ENCODE measurements around the gene PSPH.
A peak's percentile ranks its signal among the peaks of the same experiment; 100 is the strongest.
"Not testable (repeated sequence)": the region's sequence is repeated elsewhere in the genome, so short reads cannot be mapped to it uniquely, and the experiment has no call there.

Gene PSPH

DNA sequence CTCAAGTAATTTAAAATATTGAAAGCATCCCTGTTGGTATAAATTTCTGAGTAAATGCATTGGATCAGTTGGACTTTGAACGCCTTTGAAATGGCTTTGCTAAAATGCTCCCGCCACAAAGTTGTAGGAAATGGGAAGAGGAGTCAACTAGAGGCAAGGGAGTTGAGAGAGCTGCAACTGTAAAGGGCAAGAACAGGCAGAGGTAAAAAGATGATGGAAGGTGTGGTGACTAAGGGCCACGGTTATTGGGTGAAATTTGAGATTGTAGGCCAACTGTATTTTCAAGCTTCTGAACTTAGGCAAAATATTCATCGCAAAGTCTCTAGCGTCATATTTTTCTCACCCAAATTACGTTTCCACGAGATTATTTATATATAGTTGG lies 12.2 kb upstream of the PSPH start:
- no peak for FAIRE-seq
- no peak for DNase-seq (ENCODE audit: low spot score)

DNA sequence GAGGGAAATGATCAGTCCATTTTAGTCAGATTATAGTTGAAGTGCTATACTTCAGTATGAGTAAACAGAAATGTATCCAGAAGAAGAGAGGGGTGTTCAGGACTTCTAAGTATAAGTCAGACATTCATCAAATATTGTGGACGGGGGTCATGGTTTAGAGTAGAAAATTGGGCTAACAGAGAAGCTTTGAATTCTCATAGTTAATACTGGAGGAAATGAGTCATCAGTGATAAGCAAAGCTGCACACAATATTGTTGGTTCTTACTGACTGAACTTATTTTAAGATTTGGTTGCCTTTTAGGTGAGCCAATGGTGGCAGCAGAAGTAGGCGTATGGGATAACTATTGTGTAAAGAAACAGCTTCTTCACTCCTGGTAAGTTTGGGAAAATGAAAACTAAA lies 11.1 kb upstream of the PSPH start:
- no peak for DNase-seq (ENCODE audit: low spot score)
- no peak for FAIRE-seq

DNA sequence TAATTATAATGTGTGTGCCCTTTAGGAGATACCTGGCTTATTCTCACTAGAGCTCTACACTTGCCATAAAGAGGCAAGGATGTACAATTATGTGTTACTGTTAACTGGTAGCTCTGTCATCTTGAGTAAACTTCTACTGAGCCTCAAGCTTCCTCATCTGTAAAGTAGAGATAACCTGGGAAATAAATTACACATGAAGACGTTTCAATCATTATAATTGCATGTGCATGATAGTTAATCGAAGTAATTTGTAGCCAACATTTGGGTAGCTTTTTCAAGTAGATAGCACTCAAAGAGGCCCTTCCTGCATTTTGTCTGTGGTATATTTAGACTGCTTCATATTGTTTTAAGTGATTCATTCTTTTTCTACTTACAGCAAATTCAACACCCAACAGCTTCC lies 2.7 kb upstream of the PSPH start:
- DNase-seq (ENCODE audit: low spot score): no peak
- FAIRE-seq: no peak

DNA sequence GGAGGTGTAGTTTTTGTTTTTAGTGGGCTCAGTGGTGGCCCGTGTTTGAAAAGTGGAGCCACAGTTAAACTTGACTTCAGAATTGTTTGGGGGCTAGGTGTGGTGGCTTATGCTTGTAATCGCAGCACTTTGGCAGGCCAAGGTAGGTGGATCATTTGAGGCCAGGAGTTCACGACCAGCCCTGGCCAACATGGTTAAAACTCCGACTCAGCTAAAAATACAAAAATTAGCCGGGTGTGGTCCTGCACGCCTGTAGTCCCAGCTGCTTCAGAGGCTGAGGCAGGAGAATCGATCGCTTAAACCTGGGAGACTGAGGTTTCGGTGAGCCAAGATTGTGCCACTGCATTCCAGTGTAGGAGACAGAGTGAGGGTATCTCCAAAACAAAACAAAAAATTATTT lies 2.1 kb upstream of the PSPH start:
- no peak for DNase-seq (ENCODE audit: low spot score)
- no peak for FAIRE-seq

DNA sequence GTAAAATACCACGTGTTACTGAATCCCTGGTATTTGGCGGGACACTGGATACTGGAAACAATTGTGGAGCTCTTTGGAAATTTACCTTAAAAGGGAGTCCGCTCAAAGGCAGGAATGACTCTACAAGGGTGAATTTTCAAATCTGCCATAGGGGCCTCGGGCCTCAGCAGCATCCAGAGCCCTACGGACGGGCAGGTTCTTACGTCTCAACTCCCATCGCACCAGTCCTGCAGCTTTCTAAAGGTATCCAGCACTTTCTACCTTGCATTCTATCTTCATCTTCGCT lies 248 bp downstream of the PSPH start:
- FAIRE-seq (no peak), DNase-seq (ENCODE audit: low spot score) (no peak)

DNA sequence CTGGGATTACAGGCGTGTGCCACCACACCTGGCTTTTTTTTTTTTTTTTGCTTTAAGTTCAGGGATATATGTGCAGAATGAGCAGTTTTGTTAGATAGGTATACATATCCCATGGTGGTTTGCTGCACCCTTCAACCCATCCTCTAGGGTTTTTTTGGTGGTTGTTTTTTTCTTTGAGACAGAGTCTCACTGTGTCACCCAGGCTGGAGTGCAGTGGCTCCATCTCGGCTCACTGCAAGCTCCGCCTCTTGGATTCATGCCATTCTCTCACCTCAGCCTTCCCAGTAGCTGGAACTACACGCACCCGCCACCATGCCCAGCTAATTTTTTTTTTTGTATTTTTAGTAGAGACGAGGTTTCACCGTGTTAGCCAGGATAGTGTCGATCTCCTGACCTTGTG lies 2.5 kb downstream of the PSPH start:
- not testable (repeated sequence) for FAIRE-seq; DNase-seq (ENCODE audit: low spot score)

DNA sequence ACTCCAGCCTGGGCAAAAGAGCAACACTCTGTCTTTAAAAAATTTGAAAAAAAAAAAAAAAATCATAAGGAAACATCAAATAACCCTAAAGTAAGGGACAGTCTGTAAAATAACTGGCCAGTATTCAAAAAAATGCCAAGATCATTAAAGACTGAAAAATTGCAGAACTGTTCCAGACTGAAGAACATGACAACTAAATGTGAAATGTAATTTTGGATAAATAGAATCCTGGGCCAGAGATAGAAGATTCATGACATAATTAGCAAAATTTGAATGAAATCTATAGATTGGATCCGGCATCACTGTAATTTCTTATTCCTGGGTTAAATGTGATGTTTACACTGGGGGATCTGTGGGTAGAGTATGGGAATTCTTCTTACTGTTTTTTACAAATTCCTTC lies 3.0 kb downstream of the PSPH start:
- FAIRE-seq (no peak), DNase-seq (ENCODE audit: low spot score) (no peak)

DNA sequence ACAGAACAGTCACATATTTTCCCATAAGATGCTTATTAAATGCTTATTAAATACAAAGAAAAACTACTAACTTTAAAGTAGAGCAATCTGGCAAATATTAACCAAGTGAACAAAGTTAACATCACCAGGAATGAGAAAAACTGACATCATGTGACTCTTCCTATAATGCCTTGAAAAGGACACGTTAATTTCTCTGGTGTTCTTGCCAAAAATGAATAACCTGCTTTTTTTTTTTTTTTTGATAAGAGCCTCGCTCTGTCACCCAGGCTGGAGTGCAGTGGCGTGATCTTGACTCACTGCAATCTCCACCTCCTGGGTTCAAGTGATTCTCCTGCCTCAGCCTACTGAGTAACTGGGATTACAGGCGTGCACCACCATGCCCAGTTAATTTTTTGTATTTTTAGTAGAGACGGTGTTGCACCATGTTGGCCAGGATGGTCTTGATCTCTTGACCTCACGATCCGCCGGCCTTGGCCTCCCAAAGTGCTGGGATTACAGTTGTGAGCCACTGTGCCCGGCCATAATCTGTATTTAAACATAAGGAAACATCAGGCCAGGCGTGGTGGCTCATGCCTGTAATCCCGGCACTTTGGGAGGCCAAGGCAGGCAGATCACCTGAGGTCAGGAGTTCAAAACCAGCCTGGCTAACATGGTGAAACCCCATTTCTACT lies 3.7 kb downstream of the PSPH start:
- not testable (repeated sequence) for FAIRE-seq; DNase-seq (ENCODE audit: low spot score)

DNA sequence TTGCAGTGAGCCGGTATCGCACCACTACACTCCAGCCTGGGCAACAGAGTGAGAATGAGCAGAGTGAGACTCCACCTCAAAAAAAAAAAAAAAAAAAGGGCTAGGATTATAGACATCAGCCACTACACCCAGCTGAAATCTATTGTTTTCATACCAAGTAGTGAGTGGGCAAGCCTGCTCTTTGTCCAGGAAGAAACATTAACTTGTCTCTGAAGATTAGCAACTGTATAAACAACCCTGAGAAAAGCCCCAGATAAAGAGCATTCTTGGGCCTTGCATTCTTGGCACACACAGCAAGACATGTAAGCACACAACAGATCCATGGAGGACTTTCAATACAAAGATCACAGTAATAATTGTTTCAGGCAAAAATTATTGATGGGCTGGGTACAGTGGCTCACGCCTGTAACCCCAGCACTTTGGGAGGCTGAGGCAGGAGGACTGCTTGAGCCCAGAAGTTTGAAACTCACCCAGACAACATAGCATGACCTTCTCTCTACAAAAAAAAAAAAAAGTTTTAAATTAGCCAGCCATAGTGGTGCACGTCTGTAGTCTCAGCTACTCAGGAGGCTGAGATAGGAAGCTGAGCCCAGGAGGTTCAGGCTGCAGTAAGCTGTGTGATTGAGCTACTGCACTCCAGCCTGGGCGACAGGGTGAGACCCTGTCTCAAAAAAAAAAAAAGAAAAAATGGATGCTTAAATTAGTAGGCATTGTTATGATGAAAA lies 4.4 kb downstream of the PSPH start:
- no peak for DNase-seq (ENCODE audit: low spot score)
- FAIRE-seq: no peak

DNA sequence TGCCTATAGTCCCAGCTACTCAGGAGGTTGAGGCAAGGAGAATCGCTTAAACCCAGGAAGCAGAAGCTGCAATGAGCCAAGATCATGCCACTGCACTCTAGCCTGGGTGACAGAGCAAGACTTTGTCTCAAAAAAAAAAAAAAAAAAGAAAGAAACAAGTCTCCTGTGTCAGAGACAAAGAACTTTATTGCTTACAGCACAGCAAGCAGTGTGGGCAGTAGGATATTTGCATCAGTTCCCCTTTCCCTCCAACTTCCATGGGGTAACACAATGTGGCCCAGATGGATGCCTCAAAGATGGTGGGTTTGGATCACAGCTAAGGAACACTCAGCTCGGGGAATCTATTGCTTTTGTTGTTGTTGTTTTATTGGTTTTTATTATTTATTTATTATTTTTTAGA lies 5.5 kb downstream of the PSPH start:
- FAIRE-seq; DNase-seq (ENCODE audit: low spot score): not testable (repeated sequence)

DNA sequence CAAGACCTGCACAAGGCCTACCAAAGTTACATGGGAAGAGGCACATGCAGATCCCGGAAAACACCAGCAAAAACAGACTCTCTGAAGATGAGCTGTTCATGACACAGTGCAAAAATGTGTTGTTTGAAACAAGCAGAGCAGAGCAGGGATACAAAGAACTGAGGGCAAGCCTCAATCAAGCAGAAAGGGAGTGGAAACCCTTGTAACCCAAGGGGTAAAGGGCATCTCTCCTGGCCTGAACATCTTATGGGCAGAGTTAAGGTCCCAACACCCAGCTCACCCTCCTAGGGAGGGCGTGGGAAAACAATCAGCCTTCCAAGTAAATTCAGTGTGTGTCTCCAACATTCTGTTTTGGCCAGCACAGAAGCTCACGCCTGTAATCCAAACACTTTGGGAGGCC lies 10.5 kb downstream of the PSPH start:
- no peak for FAIRE-seq
- no peak for DNase-seq (ENCODE audit: low spot score)

DNA sequence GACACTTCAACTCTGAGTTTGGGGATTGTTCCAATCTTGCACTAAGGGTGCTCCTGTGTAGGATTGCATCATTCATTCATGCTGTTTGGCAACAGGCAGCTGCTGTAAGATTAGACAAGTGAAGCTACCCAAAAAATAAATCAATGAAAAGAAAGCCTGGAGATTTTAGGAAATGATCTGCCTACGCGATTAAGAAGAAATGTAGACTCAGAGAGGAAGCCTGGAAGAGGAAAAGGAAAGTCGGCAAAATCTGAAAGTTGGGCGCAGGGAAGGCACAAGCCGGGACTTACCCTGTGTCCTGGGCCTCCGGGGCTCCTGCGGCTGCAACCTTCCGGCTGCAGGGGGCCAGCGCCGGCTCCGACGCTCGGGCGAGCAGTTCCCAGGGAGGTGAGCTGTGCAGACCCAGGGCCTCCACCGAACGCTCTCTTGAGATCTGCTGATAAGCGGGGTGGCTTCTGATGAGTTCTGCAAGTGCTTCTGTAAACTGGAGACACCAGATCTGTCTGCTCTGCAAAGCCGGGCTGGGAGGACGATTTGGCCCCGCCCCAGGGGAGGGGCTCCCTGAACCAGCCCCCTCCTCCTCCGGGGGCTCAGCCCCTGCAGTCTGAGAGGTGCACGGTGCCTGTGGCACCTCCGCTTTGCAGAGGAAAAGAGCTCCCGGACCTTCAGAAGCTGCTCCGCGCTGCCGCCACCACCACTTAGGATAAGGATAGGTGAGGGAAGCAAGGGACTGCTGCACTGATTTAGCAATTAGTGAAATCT lies 17.4 kb downstream of the PSPH start:
- no peak for FAIRE-seq
- DNase-seq (ENCODE audit: low spot score): peak; percentile 91

DNA sequence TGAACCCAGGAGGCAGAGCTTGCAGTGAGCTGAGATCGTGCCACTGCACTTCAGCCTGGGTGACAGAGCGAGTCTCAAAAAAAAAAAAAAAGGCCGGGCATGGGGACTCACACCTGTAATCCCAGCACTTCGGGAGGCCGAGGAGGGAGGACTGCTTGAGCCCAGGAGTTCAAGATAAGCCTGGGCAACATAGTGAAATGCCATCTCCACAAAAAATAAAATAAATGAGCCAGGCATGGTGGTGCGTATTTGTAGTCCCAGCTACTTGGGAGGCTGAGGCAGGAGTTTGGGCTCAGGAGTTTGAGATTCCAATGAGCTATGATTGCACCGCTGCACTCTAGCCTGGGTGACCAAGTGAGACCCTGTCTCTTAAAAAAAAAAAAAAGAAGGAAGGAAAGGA lies 18.7 kb downstream of the PSPH start:
- FAIRE-seq: not testable (repeated sequence)

DNA sequence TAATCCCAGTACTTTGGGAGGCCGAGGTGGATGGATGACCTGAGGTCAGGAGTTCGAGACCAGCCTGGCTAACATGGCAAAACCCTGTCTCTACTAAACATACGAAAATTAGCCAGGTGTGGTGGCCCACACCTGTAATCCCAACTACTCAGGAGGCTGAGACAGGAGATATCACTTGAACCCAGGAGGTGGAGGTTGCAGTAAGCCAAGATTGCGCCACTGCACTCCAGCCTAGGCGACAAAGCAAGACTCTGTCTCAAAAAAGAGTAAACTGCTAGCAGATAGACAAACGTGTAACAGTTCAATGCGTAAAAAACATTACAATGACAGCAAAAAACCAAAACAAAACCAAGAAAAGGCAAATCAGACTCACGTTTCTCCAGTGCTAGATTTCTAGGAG lies 19.7 kb downstream of the PSPH start:
- not testable (repeated sequence) for DNase-seq (ENCODE audit: low spot score); FAIRE-seq

More for the DNA sequence above, 18.7 kb downstream of the PSPH start:
- not testable (repeated sequence) for DNase-seq (ENCODE audit: low spot score)

DNA sequence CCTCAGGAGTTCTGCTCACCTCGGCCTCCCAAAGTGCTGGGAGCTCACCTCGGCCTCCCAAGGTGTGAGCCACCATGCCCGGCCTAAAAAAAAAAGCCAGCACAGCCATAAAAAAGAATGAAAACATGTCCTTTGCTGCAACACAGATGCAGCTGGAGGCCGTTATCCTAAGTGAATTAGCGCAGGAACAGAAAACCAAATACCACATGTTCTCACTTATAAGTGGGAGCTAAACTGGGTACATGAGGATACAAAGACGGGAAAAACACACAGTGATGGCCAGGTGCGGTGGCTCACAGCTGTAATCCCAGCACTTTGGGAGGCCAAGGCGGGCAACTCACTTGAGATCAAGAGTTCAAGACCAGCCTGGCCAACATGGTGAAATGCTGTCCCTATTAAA lies 20.9 kb downstream of the PSPH start:
- no peak for FAIRE-seq

DNA sequence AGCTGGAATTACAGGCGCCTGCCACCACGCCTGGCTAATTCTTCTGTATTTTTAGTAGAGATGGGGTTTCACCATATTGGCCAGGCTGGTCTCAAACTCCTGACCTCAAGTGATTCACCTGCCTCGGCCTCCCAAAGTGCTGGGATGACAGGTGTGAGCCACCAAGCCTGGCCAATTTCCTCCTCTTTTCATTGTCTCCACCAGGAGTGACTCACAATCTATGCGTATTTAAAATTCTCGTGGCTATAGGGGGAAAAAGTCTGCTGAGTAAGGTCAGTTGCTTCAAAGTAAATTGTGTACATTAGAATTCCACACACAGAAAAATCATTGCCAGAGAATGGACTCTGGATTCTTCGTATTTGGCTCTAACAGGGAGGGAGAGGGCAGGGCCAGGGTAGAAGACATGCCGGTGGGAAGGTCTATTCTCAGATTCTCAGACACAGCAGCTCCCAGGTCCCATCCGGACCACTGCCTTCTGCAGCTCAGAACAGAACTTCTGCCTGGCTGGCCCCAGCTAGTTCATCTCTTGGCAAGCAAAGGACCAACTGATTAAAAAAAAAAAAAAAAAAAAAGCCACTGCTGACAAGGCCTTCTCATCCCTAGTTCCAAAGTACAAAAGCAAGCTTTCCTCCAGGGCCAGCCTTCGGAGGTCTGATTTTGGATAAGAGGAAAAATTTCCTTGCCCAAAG lies 22.2 kb downstream of the PSPH start:
- FAIRE-seq (no peak), DNase-seq (ENCODE audit: low spot score) (no peak)

More for the DNA sequence above, 20.9 kb downstream of the PSPH start:
- no peak for DNase-seq (ENCODE audit: low spot score)

DNA sequence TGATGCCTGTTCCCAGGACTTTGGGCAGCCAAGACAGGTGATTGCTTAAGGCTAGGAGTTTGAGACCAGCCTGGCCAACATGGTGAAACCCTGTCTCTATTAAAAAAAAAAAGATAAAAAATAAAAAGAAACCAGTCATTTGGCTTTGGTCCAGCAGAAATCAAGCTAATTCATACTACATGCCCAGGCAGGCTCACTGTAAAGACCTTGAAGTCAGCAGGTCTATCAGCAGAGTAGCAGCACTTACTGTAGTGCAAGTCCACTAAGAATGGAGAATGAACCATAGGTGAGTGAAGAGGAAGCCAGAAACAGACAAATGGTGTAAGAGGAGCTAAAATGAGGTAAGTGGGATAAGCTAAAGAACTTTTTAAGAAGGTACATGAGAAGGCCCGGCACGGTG lies 24.7 kb downstream of the PSPH start:
- DNase-seq (ENCODE audit: low spot score): no peak
- FAIRE-seq: no peak

DNA sequence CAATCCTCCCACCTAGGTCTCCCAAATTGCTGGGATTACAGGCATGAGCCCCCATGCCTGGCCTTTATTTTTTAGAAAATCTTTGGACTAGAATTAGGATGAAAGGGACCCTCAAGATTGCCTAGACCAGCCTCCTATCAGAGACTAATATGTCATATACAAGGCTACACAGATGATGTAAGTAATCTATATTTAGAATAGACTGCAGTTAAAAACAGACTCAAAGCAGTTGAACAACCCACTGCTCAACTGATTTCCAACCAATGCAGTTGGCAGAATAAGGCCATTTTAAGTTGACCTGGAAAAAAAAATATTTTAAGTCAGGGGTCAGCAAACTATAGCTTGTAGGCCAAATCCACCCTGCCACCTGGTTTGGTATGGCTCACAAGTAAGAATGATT lies 27.7 kb downstream of the PSPH start:
- FAIRE-seq: no peak
- DNase-seq (ENCODE audit: low spot score): no peak

DNA sequence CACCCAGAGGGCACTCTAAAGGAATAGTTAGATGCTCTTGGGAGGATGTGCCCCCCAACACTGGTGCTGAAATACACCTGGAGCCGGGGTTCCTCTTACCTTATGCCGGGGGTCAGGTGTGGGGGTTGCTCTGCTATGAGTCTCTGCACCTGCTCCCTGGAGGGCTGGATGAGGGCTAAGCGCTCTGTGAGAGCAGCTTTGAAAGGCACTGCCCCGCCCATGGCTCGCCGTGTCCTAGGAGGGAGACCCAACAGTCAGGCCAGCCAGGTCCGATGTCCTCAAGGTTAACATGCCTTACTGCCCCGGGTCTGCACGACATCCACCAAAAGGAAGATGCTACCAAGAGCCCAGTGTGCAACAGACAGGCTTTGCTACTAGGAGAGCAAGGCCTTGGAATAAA lies 31.7 kb downstream of the PSPH start:
- FAIRE-seq (peak; percentile 20), DNase-seq (ENCODE audit: low spot score) (no peak)

DNA sequence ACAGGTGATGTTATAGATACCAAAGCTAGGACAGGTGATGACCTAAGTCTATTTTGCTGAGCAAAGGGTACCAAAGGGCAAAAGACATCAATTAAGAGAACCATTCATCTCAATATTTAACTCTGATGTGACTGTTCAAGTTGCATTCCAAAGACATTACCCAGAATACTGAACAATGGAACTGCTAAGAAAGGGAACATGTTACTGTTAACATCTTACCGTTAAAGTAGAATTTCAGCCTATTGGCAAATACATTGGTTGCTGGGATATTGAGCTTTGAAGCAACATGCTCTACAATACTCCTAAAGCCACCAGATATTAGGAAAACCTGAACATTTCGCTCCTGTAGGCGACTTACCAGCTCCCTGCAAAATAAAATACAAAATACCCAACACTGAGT lies 34.2 kb downstream of the PSPH start:
- DNase-seq (ENCODE audit: low spot score): not testable (repeated sequence)
- peak; percentile 94 for FAIRE-seq

DNA sequence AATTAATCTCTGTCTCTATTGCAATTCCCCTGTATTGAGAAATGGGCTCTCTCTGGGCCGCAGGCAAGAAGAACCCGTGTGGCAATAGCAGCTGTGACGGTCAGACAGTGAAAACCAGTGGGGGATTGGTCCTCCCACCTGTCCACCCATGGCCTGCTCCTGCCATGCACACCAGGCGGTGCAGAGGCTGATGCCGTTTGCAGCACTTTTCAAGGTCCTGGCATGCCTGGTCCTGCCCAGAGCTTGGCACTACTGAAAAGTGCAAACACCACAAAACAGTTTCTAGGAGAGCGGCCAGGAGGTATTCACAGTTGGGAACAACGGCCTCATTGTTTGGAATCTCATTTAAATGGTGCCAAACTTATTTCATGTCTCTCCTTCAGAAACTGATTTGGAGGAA lies 41.5 kb downstream of the PSPH start:
- FAIRE-seq (peak; percentile 78), DNase-seq (ENCODE audit: low spot score) (peak; percentile 37)

DNA sequence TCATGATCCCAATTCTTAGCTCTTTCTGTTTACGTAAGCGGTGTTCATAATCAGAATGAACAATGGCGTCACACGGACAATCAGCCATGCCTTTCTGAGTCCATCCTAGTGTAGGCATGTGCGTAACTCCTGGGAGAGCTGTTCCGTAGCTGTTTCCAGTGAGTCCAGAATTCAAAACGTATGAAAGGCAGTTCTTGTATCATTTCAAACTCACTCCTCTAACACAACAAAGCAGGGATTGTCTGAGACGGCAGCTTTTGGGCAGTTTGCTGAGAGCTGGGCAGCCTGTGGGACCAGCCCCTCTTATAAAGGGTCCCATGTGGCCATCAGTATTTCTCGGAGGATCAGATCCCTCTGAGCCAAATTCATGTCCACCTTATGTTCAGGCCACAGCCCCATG lies 43.4 kb downstream of the PSPH start:
- FAIRE-seq: no peak

More for the DNA sequence above, 43.4 kb downstream of the PSPH start:
- DNase-seq (ENCODE audit: low spot score): no peak

Measured in urothelium cell line (cell line).